ENCODE measurements around the gene LHB.

The LHB gene

DNA sequence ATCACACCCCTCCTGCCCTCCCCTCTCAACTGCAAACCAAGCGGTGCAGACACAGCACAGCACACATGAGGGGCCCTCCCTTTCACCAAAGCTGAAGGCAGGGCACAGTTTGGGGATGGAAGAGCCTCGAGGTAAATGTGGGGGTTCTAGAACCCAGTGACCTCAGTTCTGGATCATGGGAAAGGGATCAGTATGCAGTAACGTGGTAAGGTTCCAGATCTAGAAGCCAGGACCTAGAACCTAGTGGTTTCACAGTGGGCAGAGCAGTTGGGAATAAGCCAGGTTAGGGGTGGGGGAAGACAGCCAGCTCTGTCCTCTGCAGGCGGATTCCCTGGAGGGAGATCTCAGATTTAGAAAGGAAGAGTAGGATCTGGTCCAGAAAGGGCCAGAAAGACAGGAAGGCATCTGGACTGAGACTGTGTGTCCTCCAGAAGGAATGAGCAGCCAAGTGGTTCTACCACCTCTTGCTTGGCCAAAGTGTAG is 48.7 kb downstream of the LHB start:
- H3K27ac Mint-ChIP-seq = peak overlapping the region; percentile 24
- peaks cover 37% of the 10 kb centered on the region for H3K36me3 Mint-ChIP-seq (ENCODE audit: low read depth)
- H3K27me3 Mint-ChIP-seq (ENCODE audit: low read depth) = no peaks in the 10 kb centered on the region
- no peak for DNase-seq (ENCODE audit: low spot score)
- no peaks in the 10 kb centered on the region for H3K9me3 Mint-ChIP-seq
- H3K4me1 Mint-ChIP-seq (ENCODE audit: low read depth) = peaks cover 32% of the 10 kb centered on the region
- no peak overlapping the region for H3K4me3 Mint-ChIP-seq

DNA sequence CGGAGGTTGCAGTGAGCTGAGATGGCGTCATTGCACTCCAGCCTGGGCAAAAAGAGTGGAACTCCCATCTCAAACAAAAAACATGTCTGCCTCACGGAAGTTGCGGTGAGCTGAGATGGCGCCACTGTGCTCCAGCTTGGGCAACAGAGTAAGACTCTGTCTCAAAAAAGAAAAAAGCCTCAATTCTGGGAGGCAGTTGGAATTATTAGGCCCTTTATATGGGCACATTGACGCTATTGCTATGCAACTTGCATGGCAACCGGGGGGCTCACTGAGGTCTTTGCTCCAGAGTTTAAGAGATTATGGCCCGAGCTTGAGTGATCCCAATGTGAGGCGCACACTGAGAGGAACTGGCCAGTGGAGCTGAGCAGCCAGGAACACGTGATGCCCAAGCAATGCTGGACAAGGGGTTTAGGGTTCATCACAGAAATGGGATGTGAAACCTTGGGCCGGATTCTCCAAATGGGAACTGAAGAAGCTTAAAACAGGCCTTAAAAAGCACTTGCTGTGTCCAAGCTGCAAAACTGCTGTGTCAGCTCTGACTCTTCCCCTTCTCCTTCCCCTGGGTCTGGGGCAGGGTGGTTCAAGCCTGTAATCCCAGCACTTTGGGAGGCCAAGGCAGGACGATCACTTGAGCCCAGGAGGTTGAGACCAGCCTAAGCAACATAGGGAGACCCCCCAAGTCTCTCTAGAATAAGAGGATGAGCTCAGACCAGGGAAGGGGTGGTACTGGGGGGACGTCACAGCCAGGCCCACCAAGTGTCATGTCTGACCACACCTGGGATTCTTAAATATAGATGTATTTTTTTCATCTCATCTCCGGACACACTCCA is 49.3 kb downstream of the LHB start:
- Mint-ChIP-seq H3K4me3 (peak overlapping the region; percentile 24), H3K27ac (peak overlapping the region; percentile 26), H3K36me3 (ENCODE audit: low read depth) (peaks cover 34% of the 10 kb centered on the region), H3K4me1 (ENCODE audit: low read depth) (peaks cover 35% of the 10 kb centered on the region), H3K9me3 (no peaks in the 10 kb centered on the region), H3K27me3 (ENCODE audit: low read depth) (no peaks in the 10 kb centered on the region)
- DNase-seq (ENCODE audit: low spot score) = no peak

- no peak for DNase-seq (ENCODE audit: low spot score)
- peaks cover 41% of the 10 kb centered on the region for H3K4me1 Mint-ChIP-seq (ENCODE audit: low read depth)
- H3K27ac Mint-ChIP-seq = peak overlapping the region; percentile 93
- no peaks in the 10 kb centered on the region for H3K9me3 Mint-ChIP-seq
- peak overlapping the region; percentile 85 for H3K4me3 Mint-ChIP-seq
- peaks cover 39% of the 10 kb centered on the region for H3K36me3 Mint-ChIP-seq (ENCODE audit: low read depth)
- no peaks in the 10 kb centered on the region for H3K27me3 Mint-ChIP-seq (ENCODE audit: low read depth)
Measured at GRCh38 chr19:48966541-48967345, 50.1 kb downstream of the LHB start.
